OCI-LY7 (cell line): ENCODE results near the gene WDR37. TPM values are rescaled to one million over a fixed set of nuclear protein-coding genes. Genes with fewer than 3 reads are reported as not detected.

Experiments used
- BruUV-seq: library from RNA; stranded (reverse); fragments of 400-500 nt; replicated peaks from 2 replicates; lab custom pipeline; 2021; lab: Mats Ljungman, UMichigan
- CTCF ChIA-PET: fragments of 300-600 bp; sonication (Branson Sonifier 250); formaldehyde crosslinking; loops from one replicate; lab custom pipeline; 2022; ENCODE audit warnings: antibody characterized with exemption; ENCODE audit not compliant: unreplicated experiment; lab: Charles Lee
- POLR2A ChIA-PET: fragments of 300-600 bp; sonication (Branson Sonifier 250); formaldehyde crosslinking; loops from one replicate; lab custom pipeline; 2022; ENCODE audit warnings: antibody characterized with exemption; lab: Charles Lee
- DNase-seq: peaks from one replicate; pipeline ENCODE4 v3.0.0-alpha.2; 2015; ENCODE audit warnings: low spot score
- H2AFZ ChIP-seq: fragments of 200-600 bp; sonication (generic), shearing (Covaris generic); 2 replicates; pipeline ENCODE4 v1.6.1; 2014; ENCODE audit warnings: mild to moderate bottlenecking, antibody characterized with exemption, low read length, moderate library complexity
- H3K27ac ChIP-seq: fragments of 200-600 bp; sonication (generic); 2 replicates; pipeline ENCODE4 v1.5.1; 2014; ENCODE audit warnings: mixed run types, low read depth, mild to moderate bottlenecking, moderate library complexity, low read length, inconsistent platforms; ENCODE audit not compliant: poor library complexity, severe bottlenecking
- H3K36me3 ChIP-seq: fragments of 200-600 bp; sonication (generic); 2 replicates; pipeline ENCODE4 v1.6.1; 2014; ENCODE audit warnings: mild to moderate bottlenecking, antibody characterized with exemption, low read length, moderate library complexity, mixed read lengths; ENCODE audit not compliant: insufficient read depth
- H3K4me1 ChIP-seq: fragments of 200-600 bp; sonication (generic); 2 replicates; pipeline ENCODE4 v1.5.1; 2014; ENCODE audit warnings: mild to moderate bottlenecking, low read length; ENCODE audit not compliant: insufficient read depth, poor library complexity, severe bottlenecking
- H3K4me2 ChIP-seq: fragments of 200-600 bp; sonication (generic); 2 replicates; pipeline ENCODE4 v1.6.1; 2014; ENCODE audit warnings: mild to moderate bottlenecking, low read length
- H3K4me3 ChIP-seq: fragments of 200-600 bp; sonication (generic); 2 replicates; pipeline ENCODE4 v1.5.1; 2014; ENCODE audit warnings: mild to moderate bottlenecking, low read depth, low read length; ENCODE audit not compliant: poor library complexity, severe bottlenecking
- H3K79me2 ChIP-seq: fragments of 200-600 bp; sonication (generic); 2 replicates; pipeline ENCODE4 v1.6.1; 2016; ENCODE audit warnings: low read depth, mild to moderate bottlenecking, low read length, moderate library complexity, mixed read lengths; ENCODE audit not compliant: insufficient read depth
- H3K9me2 ChIP-seq: fragments of 200-600 bp; sonication (generic); 2 replicates; pipeline ENCODE4 v1.6.1; 2016; ENCODE audit warnings: mild to moderate bottlenecking, low read length, mixed read lengths; ENCODE audit not compliant: insufficient read depth
- H3K9me3 ChIP-seq: fragments of 200-600 bp; sonication (generic); 2 replicates; pipeline ENCODE4 v1.6.1; 2014; ENCODE audit warnings: mild to moderate bottlenecking, mixed run types, low read length, mixed read lengths
- H4K20me1 ChIP-seq: fragments of 200-600 bp; sonication (generic); 2 replicates; pipeline ENCODE4 v1.6.1; 2014; ENCODE audit warnings: mild to moderate bottlenecking, antibody characterized with exemption, low read length, moderate library complexity, mixed read lengths; ENCODE audit not compliant: insufficient read depth
- CTCF ChIP-seq: fragments of 200-600 bp; sonication (generic); conservative IDR thresholded peaks from 2 replicates; pipeline ENCODE4 v1.5.1; 2014; ENCODE audit warnings: mild to moderate bottlenecking, antibody characterized with exemption, low read length, moderate library complexity, mixed read lengths
- EZH2phosphoT487 ChIP-seq: fragments of 200-600 bp; sonication (generic); IDR thresholded peaks from 2 replicates; pipeline ENCODE4 v1.6.1; 2018; ENCODE audit warnings: low read depth, borderline replicate concordance, mild to moderate bottlenecking, mixed run types, antibody characterized with exemption, low read length, moderate library complexity, mixed read lengths
- intact Hi-C: fragments of 100-400 bp; cut with micrococcal nuclease; formaldehyde crosslinking; loops from one replicate; pipeline ENCODE4 v1.10.0; 2022; ENCODE audit not compliant: unreplicated experiment
- total RNA-seq, 2 experiments: library from RNA; depleted of rRNA in 1 of 2; stranded (reverse); fragments of >200 nt in 1 of 2; shearing (Covaris generic) in 1 of 2; gene quantifications; 2 replicates each; pipeline ENCODE4 v1.2.3, GENCODE V29; 2014 to 2022

WDR37 gene
- total RNA-seq, 2 experiments from 2014 or later = 9.7 to 18.9 TPM

- H3K9me3 ChIP-seq = no peaks in the 10 kb centered on the region
- H3K9me2 ChIP-seq = no peaks in the 10 kb centered on the region
- no peak overlapping the region for H3K4me2 ChIP-seq
- H3K79me2 ChIP-seq = no peaks in the 10 kb centered on the region
- ChIA-PET POLR2A (no interaction called here), CTCF (no interaction called here)
- H3K36me3 ChIP-seq = peaks cover 84% of the 10 kb centered on the region
- H3K4me1 ChIP-seq = no peaks in the 10 kb centered on the region
- H3K4me3 ChIP-seq = no peak overlapping the region
- intact Hi-C loops = no loop called here
- TF ChIP-seq CTCF = no peak
- no peak for TF ChIP-seq EZH2phosphoT487
- no TSS peak for BruUV-seq
- no peak overlapping the region for H3K27ac ChIP-seq
- no peak for DNase-seq
- H4K20me1 ChIP-seq = no peaks in the 10 kb centered on the region
- no peak overlapping the region for H2AFZ ChIP-seq
These were observed 37.5 kb downstream of the WDR37 start for GRCh38 chr10:1093696-1094095.

- no peaks in the 10 kb centered on the region for H3K9me3 ChIP-seq
- H3K9me2 ChIP-seq = no peaks in the 10 kb centered on the region
- H4K20me1 ChIP-seq = no peaks in the 10 kb centered on the region
- no TSS peak for BruUV-seq
- ChIA-PET CTCF (no interaction called here), POLR2A (no interaction called here)
- peaks cover 83% of the 10 kb centered on the region for H3K36me3 ChIP-seq
- no peak overlapping the region for H3K27ac ChIP-seq
- no peak overlapping the region for H3K4me3 ChIP-seq
- H3K4me2 ChIP-seq = no peak overlapping the region
- no peak overlapping the region for H2AFZ ChIP-seq
- TF ChIP-seq EZH2phosphoT487 (no peak), CTCF (no peak)
- H3K79me2 ChIP-seq = no peaks in the 10 kb centered on the region
- H3K4me1 ChIP-seq = no peaks in the 10 kb centered on the region
- intact Hi-C loops = no loop called here
- no peak for DNase-seq
These were observed 38.2 kb downstream of the WDR37 start for GRCh38 chr10:1094112-1095057.

- BruUV-seq = no TSS peak
- no peaks in the 10 kb centered on the region for H3K79me2 ChIP-seq
- no peaks in the 10 kb centered on the region for H3K9me2 ChIP-seq
- H3K36me3 ChIP-seq = peaks cover 76% of the 10 kb centered on the region
- intact Hi-C loops = no loop called here
- no peak overlapping the region for H2AFZ ChIP-seq
- CTCF ChIA-PET = no interaction called here
- no peaks in the 10 kb centered on the region for H3K9me3 ChIP-seq
- POLR2A ChIA-PET = no interaction called here
- no peak for TF ChIP-seq EZH2phosphoT487
- TF ChIP-seq CTCF = no peak
- H3K4me2 ChIP-seq = no peak overlapping the region
- DNase-seq = no peak
- no peaks in the 10 kb centered on the region for H4K20me1 ChIP-seq
- no peaks in the 10 kb centered on the region for H3K4me1 ChIP-seq
- no peak overlapping the region for H3K27ac ChIP-seq
- H3K4me3 ChIP-seq = no peak overlapping the region
These were observed 39.3 kb downstream of the WDR37 start for GRCh38 chr10:1095498-1095897.
